Fibroblast of lung (primary cell): ENCODE results near the gene RUBCN. TPM values are rescaled to one million over a fixed set of nuclear protein-coding genes. Genes with fewer than 3 reads are reported as not detected.

Experiments
- DNase-seq, 2 donors: peaks; one replicate each; pipeline versions ENCODE4 v3.0.0 to v3.0.0-alpha.2; 2010; ENCODE audit warnings: low read depth in 2 of 2
- H2AFZ ChIP-seq: 2 replicates; pipeline ENCODE4 v1.5.1; 2012; ENCODE audit warnings: low read length, control low read depth, inconsistent platforms
- H3K27ac ChIP-seq: 2 replicates; pipeline ENCODE4 v1.5.1; 2011; ENCODE audit warnings: low read length, control low read depth; ENCODE audit not compliant: insufficient read depth
- H3K27me3 ChIP-seq: 2 replicates; pipeline ENCODE4 v1.5.1; 2011; ENCODE audit warnings: mild to moderate bottlenecking, low read length; ENCODE audit not compliant: control insufficient read depth, insufficient read depth
- H3K36me3 ChIP-seq: 2 replicates; pipeline ENCODE4 v1.5.1; 2011; ENCODE audit warnings: low read length; ENCODE audit not compliant: control insufficient read depth, insufficient read depth
- H3K4me1 ChIP-seq: 2 replicates; pipeline ENCODE4 v1.5.1; 2011; ENCODE audit warnings: low read length; ENCODE audit not compliant: control insufficient read depth, insufficient read depth; ENCODE audit errors: extremely low read depth
- H3K4me2 ChIP-seq: 2 replicates; pipeline ENCODE4 v1.5.1; 2011; ENCODE audit warnings: low read length, control low read depth; ENCODE audit not compliant: insufficient read depth; ENCODE audit errors: extremely low read depth
- H3K4me3 ChIP-seq, 4 experiments: fragments of 200-600 bp in 1 of 4; sonication (generic) in 1 of 4; replicated peaks in 1 of 4; 2 replicates each; pipeline ENCODE4 v1.5.1; 2011 to 2016; ENCODE audit warnings: low read length in 4 of 4, low read depth in 3 of 4, mild to moderate bottlenecking in 3 of 4, control low read depth in 2 of 4, inconsistent platforms in 1 of 4, mixed read lengths in 1 of 4; ENCODE audit not compliant: insufficient read depth in 1 of 4; ENCODE audit errors: control extremely low read depth in 1 of 4
- H3K79me2 ChIP-seq: 2 replicates; pipeline ENCODE4 v1.5.1; 2012; ENCODE audit warnings: mild to moderate bottlenecking, low read length, inconsistent platforms; ENCODE audit not compliant: control insufficient read depth, insufficient read depth
- H3K9ac ChIP-seq: 2 replicates; pipeline ENCODE4 v1.5.1; 2011; ENCODE audit warnings: mild to moderate bottlenecking, low read length, control low read depth; ENCODE audit not compliant: insufficient read depth
- H3K9me3 ChIP-seq: 2 replicates; pipeline ENCODE4 v1.5.1; 2012; ENCODE audit warnings: low read depth, low read length; ENCODE audit not compliant: control insufficient read depth, insufficient read depth
- H4K20me1 ChIP-seq: 2 replicates; pipeline ENCODE4 v1.5.1; 2011; ENCODE audit warnings: low read length; ENCODE audit not compliant: control insufficient read depth, insufficient read depth; ENCODE audit errors: extremely low read depth
- CTCF ChIP-seq, 2 donors: IDR thresholded peaks in 1 of 2; conservative IDR thresholded peaks in 1 of 2; 1 replicate in 1 of 2; 2 replicates in 1 of 2; pipeline ENCODE4 v1.5.1; 2011 to 2012; ENCODE audit warnings: low read length in 2 of 2, control low read depth in 1 of 2, inconsistent platforms in 1 of 2, low read depth in 1 of 2, mild to moderate bottlenecking in 1 of 2
- EZH2 ChIP-seq: IDR thresholded peaks from 2 replicates; pipeline ENCODE4 v1.5.1; 2012; ENCODE audit warnings: low read length, control low read depth, mild to moderate bottlenecking; ENCODE audit errors: missing control alignments
- polyA plus RNA-seq, 2 donors: library from polyadenylated mRNA; depleted of rRNA in 1 of 2; stranded (reverse) in 1 of 2; unstranded in 1 of 2; fragments of >200 nt; gene quantifications; 2 replicates each; pipeline ENCODE4 v1.2.1, GENCODE V29; 2011 to 2012; ENCODE audit warnings: missing spikeins in 1 of 2
- total RNA-seq: library from RNA; depleted of rRNA; stranded (reverse); fragments of >200 nt; gene quantifications from 2 replicates; pipeline ENCODE4 v1.2.1, GENCODE V29; 2014

The RUBCN gene
- total and polyA plus RNA-seq, 2 donors (not counting 1 experiment from before 2014, with no cell fraction given): 13.0 to 15.2 TPM

GRCh38 chr3:197749315-197749600 is 12.6 kb upstream of the RUBCN start:
- Histone ChIP-seq H3K4me1 (peaks cover 7% of the 10 kb centered on the region), H3K9me3 (no peaks in the 10 kb centered on the region), H3K27me3 (no peaks in the 10 kb centered on the region), H3K36me3 (no peaks in the 10 kb centered on the region), H3K27ac (peak overlapping the region; percentile 82), H3K4me2 (peak overlapping the region; percentile 89), H4K20me1 (no peaks in the 10 kb centered on the region), H3K9ac (peak overlapping the region; percentile 81), H3K4me3 (peak overlapping the region; percentile 65 to 95 (median 84)), H3K79me2 (peaks cover 38% of the 10 kb centered on the region), H2AFZ (peak overlapping the region; percentile 89)
- DNase-seq: peak; percentile 52 to 66
- TF ChIP-seq EZH2: no peak
- no peak for TF ChIP-seq CTCF (conservative IDR thresholded peaks at IDR 0.05 in 1 of 2, IDR thresholded peaks at IDR 0.05 in 1 of 2; ENCODE audit: low read depth in 1 of 2, low read length in 2 of 2)

DNA sequence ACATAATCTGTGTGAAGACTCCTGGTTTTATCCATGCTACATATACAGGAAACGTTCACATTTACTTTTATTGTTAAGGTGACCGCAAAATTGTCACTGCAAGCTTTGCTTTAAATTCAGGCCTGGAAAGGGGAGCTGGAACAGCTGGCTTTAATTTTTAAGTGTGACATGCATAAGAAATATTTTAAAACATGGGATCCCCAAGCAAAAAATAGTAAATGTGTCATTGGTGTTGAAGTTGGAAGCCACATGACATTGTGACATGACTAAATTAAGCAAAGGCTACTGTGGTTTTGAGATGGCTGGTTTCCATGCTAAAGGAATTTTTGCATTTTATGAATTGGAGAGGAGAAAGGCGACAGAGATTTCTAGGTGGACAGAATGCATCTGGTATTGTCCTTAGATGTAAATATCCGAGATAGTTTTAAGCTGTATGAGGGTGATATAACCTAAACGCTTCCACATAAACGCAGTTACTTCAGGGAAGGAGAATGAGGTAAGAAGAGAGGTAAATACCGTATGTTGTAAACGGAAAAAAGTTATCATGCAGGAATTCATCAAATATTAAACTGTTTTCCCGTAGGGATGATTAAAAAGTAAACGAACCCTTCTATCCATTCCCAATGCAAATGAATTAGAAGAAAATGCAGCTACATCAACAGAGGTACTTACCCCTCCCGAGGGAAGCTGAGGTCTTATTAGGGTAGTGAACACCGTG is 12.1 kb upstream of the RUBCN start:
- Histone ChIP-seq H3K27ac (peak overlapping the region; percentile 82), H3K9ac (peak overlapping the region; percentile 81)
- DNase-seq: peak; percentile 29 to 41

DNA sequence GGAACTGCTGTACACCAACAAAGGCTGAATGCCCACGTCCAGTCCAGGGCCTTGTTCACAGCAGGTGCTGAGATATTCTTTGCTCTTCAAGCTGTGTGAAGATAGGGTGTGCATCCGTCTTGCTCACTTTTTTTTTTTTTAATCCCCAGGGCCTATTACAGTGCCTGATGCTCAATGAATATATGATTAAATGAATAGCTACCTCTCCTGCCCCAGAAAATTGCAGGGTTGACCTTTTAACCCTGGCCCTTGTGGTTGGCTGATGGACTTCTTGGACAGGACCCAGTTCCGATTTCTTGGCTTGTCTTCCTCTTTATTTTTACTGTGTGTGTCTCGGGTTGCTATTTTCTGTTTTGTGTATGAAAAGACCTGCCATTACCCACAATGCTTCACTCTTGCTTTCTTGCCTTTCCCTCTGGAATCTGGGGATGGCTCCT is 10.1 kb upstream of the RUBCN start:
- no peak for TF ChIP-seq EZH2
- no peak for TF ChIP-seq CTCF (conservative IDR thresholded peaks at IDR 0.05 in 1 of 2, IDR thresholded peaks at IDR 0.05 in 1 of 2; ENCODE audit: low read depth in 1 of 2, low read length in 2 of 2)
- Histone ChIP-seq H3K9ac (no peak overlapping the region), H3K9me3 (no peaks in the 10 kb centered on the region), H3K27me3 (no peaks in the 10 kb centered on the region), H3K36me3 (no peaks in the 10 kb centered on the region), H3K4me3 (no peak overlapping the region), H2AFZ (no peak overlapping the region), H4K20me1 (no peaks in the 10 kb centered on the region), H3K27ac (no peak overlapping the region), H3K4me1 (peaks cover 4% of the 10 kb centered on the region), H3K4me2 (no peak overlapping the region), H3K79me2 (peaks cover 13% of the 10 kb centered on the region)
- no peak for DNase-seq

More for the DNA sequence above, 12.1 kb upstream of the RUBCN start:
- Histone ChIP-seq H3K4me1 (peaks cover 7% of the 10 kb centered on the region), H3K4me3 (peak overlapping the region; percentile 65 to 95 (median 84)), H3K27me3 (no peaks in the 10 kb centered on the region), H3K9me3 (no peaks in the 10 kb centered on the region), H3K36me3 (no peaks in the 10 kb centered on the region), H2AFZ (peak overlapping the region; percentile 89), H3K79me2 (peaks cover 33% of the 10 kb centered on the region), H4K20me1 (no peaks in the 10 kb centered on the region), H3K4me2 (peak overlapping the region; percentile 89)
- TF ChIP-seq CTCF (conservative IDR thresholded peaks at IDR 0.05 in 1 of 2, IDR thresholded peaks at IDR 0.05 in 1 of 2; ENCODE audit: low read depth in 1 of 2, low read length in 2 of 2) (no peak), EZH2 (no peak)
